Measurements from ENCODE around the gene NCDN. TPM values are rescaled to one million over a fixed set of nuclear protein-coding genes. Genes with fewer than 3 reads are reported as not detected.

NCDN gene
- total RNA-seq, 1 donor from 2014 or later, result 24.5 TPM

DNA sequence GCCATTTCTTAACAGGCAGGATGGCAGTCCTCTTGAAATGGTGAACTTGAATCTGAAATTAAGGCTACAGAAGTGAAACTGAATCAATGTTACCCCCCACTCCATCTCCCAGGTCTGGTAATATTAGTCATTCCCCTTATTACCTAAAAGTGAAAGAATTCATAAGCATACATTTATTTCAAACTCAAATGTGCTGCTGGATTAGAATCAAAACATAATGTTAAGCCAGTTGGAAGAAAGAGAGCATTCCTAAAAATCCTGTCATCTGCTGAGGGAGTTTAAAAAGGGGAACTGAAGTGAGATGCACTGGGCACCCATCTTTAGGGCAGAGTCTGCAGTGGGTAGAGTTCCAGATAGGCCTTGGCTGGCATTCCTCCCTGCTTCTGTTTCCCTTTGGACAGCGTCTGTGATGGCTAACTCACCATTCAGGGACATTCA is 17.8 kb upstream of the NCDN start:
- TF ChIP-seq, protein P1, sequence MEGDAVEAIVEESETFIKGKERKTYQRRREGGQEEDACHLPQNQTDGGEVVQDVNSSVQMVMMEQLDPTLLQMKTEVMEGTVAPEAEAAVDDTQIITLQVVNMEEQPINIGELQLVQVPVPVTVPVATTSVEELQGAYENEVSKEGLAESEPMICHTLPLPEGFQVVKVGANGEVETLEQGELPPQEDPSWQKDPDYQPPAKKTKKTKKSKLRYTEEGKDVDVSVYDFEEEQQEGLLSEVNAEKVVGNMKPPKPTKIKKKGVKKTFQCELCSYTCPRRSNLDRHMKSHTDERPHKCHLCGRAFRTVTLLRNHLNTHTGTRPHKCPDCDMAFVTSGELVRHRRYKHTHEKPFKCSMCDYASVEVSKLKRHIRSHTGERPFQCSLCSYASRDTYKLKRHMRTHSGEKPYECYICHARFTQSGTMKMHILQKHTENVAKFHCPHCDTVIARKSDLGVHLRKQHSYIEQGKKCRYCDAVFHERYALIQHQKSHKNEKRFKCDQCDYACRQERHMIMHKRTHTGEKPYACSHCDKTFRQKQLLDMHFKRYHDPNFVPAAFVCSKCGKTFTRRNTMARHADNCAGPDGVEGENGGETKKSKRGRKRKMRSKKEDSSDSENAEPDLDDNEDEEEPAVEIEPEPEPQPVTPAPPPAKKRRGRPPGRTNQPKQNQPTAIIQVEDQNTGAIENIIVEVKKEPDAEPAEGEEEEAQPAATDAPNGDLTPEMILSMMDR (IDR thresholded peaks at IDR 0.05; ENCODE audit: insufficient read depth, low read length, poor library complexity, severe bottlenecking), result no peak
- Histone ChIP-seq H3K36me3 (ENCODE audit: control insufficient read depth, insufficient read depth, low read length) (no peaks in the 10 kb centered on the region), H3K27me3 (ENCODE audit: control insufficient read depth, insufficient read depth, low read length) (no peaks in the 10 kb centered on the region), H3K4me3 (ENCODE audit: low read depth, low read length) (no peak overlapping the region)
- DNase-seq (ENCODE audit: low read depth), result no peak

DNA sequence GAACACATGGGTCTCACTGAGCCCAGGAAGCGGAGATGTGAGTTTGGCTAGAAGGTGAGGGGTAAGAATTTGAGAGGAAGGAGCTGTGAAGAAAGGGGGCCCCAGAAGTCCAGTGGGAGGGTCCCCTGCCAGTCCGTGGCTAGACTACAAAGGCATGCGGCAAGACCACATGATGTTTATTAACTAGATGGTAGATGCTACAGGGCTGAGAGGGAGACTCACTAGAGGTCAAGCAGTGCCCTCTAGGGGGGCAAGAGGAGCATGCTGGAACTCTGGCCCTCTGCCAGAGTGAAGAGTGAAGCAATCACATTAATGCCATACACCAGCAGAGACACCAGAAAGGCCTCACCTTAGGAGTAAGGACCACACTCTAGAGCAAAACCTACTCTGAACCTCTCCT is 12.6 kb upstream of the NCDN start:
- Histone ChIP-seq H3K4me3 (ENCODE audit: low read depth, low read length) (no peak overlapping the region), H3K36me3 (ENCODE audit: control insufficient read depth, insufficient read depth, low read length) (no peaks in the 10 kb centered on the region), H3K27me3 (ENCODE audit: control insufficient read depth, insufficient read depth, low read length) (no peaks in the 10 kb centered on the region)
- no peak for DNase-seq (ENCODE audit: low read depth)
- TF ChIP-seq, protein P1 (IDR thresholded peaks at IDR 0.05; ENCODE audit: insufficient read depth, low read length, poor library complexity, severe bottlenecking), result peak; percentile 29

DNA sequence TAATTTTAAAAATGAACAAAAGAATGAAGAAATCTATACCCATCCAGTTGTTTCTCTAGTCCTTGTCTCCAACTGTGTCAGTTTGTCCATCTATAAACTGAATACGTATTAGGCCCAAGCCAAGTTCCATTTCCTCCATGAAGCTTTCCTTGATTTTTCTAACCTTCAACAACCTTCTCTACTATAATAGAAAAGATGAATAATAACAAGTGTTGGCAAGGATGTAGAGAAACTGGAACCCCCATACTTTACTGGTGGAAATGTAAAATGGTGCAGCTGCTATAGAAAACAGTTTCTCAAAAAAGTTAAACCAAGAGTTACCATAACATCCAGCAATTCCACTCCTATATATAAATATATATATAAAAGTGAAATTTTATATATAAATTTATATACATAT is 11.0 kb upstream of the NCDN start:
- no peak for DNase-seq (ENCODE audit: low read depth)
- H3K4me3 ChIP-seq (ENCODE audit: low read depth, low read length), result no peak overlapping the region
- no peaks in the 10 kb centered on the region for H3K36me3 ChIP-seq (ENCODE audit: control insufficient read depth, insufficient read depth, low read length)
- H3K27me3 ChIP-seq (ENCODE audit: control insufficient read depth, insufficient read depth, low read length), result no peaks in the 10 kb centered on the region
- TF ChIP-seq, protein P1 (IDR thresholded peaks at IDR 0.05; ENCODE audit: insufficient read depth, low read length, poor library complexity, severe bottlenecking), result no peak

DNA sequence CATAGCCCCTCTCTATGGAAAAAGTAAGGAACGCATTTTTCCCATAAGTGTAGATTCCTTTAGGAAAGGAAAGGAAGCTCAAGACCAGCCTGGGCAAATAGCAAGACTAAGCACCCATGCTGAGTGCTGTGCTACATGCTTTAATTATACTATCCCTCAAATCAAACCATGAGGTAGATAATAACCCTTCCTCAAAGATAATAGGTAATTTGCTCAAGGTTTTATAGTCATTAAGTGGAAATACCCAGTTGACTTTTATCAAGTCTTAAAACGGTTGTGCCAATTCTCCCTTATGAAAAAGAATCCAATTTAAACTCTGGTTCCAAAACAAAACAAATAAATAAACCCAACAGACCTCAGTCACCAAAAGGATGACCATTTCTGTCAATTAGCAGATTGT is 3.7 kb upstream of the NCDN start:
- H3K27me3 ChIP-seq (ENCODE audit: control insufficient read depth, insufficient read depth, low read length), result no peaks in the 10 kb centered on the region
- H3K4me3 ChIP-seq (ENCODE audit: low read depth, low read length), result no peak overlapping the region
- TF ChIP-seq, protein P1 (IDR thresholded peaks at IDR 0.05; ENCODE audit: insufficient read depth, low read length, poor library complexity, severe bottlenecking), result no peak
- no peak for DNase-seq (ENCODE audit: low read depth)
- no peaks in the 10 kb centered on the region for H3K36me3 ChIP-seq (ENCODE audit: control insufficient read depth, insufficient read depth, low read length)

DNA sequence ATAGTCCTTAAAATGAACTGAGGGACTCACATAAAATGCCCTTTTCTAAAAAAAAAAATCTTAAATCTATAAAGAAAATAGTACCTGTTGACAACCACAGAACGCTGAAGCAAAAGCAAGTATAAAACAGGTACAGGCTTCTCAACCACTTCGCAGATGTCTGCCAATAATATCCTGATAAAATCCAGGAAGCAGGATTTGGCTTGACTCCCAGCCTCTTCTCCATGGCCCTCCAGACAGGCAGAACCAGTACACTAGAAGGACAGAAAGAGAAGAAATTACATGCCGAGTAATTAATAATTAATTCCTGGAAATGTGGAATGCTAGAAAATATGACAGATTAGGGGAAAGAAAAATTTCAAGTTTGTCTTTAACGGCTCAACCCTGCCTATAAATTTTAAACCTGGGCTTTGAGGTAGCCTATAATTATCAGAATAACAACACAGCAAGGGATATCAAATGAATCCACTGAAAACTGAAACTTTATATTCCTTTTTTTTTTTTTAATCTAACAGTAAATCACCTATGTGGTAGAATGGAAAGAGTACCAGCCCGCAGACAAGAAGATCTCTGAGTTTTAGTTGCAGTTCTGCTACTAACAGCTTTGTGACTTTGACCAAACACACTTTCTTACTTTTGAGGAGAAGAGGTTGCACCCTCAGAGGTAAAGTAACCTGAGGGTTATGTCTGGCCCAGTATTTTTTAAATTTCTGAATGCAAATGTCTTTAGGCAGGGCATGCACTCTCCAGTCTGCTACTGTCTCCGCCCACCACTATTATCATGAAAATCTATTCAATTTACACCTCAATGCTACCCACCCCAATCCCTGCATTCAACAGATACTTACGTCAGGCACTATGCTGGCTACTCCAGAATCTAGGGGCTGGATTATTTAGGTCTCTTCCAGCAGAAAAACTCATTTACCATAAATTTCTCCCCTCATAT is 3.1 kb upstream of the NCDN start:
- Histone ChIP-seq H3K4me3 (ENCODE audit: low read depth, low read length) (no peak overlapping the region), H3K36me3 (ENCODE audit: control insufficient read depth, insufficient read depth, low read length) (no peaks in the 10 kb centered on the region), H3K27me3 (ENCODE audit: control insufficient read depth, insufficient read depth, low read length) (no peaks in the 10 kb centered on the region)
- TF ChIP-seq, protein P1 (IDR thresholded peaks at IDR 0.05; ENCODE audit: insufficient read depth, low read length, poor library complexity, severe bottlenecking), result no peak
- no peak for DNase-seq (ENCODE audit: low read depth)
